Panc1 (cell line): ENCODE results near the gene EIF3L. TPM values are rescaled to one million over a fixed set of nuclear protein-coding genes. Genes with fewer than 3 reads are reported as not detected.

Source experiments
- ATAC-seq: fragments of 200-7000 bp; cut with Tn5 transposase; 2 replicates; pipeline ENCODE4 v1.9.1; 2020; ENCODE audit warnings: mild to moderate bottlenecking, moderate library complexity
- BruUV-seq: library from RNA; stranded (reverse); fragments of 400-500 nt; replicated peaks from 2 replicates; lab custom pipeline; 2021; lab: Mats Ljungman, UMichigan
- CTCF ChIA-PET: fragments of 300-600 bp; sonication (Branson Sonifier 250); formaldehyde crosslinking; loops from one replicate; lab custom pipeline; 2022; ENCODE audit warnings: antibody characterized with exemption; lab: Charles Lee
- POLR2A ChIA-PET: fragments of 300-600 bp; sonication (Branson Sonifier 250); formaldehyde crosslinking; loops from one replicate; lab custom pipeline; 2022; ENCODE audit warnings: antibody characterized with exemption; lab: Charles Lee
- DNase-seq: peaks from one replicate; pipeline ENCODE4 v3.0.0-alpha.2; 2010; ENCODE audit warnings: low read depth, low spot score
- H3K27ac ChIP-seq: 2 replicates; pipeline ENCODE4 v1.5.1; 2011; ENCODE audit warnings: mild to moderate bottlenecking, low read length, inconsistent platforms
- H3K27me3 ChIP-seq: fragments of 200-500 bp; sonication (Bioruptor generic); 2 replicates; pipeline ENCODE4 v1.6.0; 2014; ENCODE audit warnings: low read length, inconsistent platforms; ENCODE audit not compliant: control insufficient read depth, insufficient read depth
- H3K36me3 ChIP-seq: fragments of 200-500 bp; sonication (Bioruptor generic); 2 replicates; pipeline ENCODE4 v1.5.1; 2014; ENCODE audit warnings: inconsistent platforms, mild to moderate bottlenecking, low read length, moderate library complexity; ENCODE audit not compliant: control insufficient read depth, insufficient read depth
- H3K4me1 ChIP-seq: 2 replicates; pipeline ENCODE4 v1.5.1; 2011; ENCODE audit warnings: inconsistent platforms, mild to moderate bottlenecking, low read length, moderate library complexity; ENCODE audit not compliant: control insufficient read depth, insufficient read depth
- H3K4me3 ChIP-seq, 2 experiments: 2 replicates each; pipeline ENCODE4 v1.5.1; 2011 to 2012; ENCODE audit warnings: low read depth in 2 of 2, low read length in 2 of 2, mild to moderate bottlenecking in 2 of 2, inconsistent platforms in 1 of 2, moderate library complexity in 1 of 2
- H3K9me3 ChIP-seq: fragments of 200-500 bp; sonication (Bioruptor generic); 2 replicates; pipeline ENCODE4 v1.5.1; 2014; ENCODE audit warnings: low read depth, mild to moderate bottlenecking, inconsistent platforms, low read length, moderate library complexity; ENCODE audit not compliant: control insufficient read depth, insufficient read depth
- CTCF ChIP-seq: fragments of 450-650 bp; IDR thresholded peaks from 2 replicates; pipeline ENCODE4 v1.5.1; 2017; ENCODE audit warnings: mild to moderate bottlenecking
- POLR2AphosphoS5 ChIP-seq: IDR thresholded peaks from 2 replicates; pipeline ENCODE4 v1.6.1; 2012; ENCODE audit warnings: mild to moderate bottlenecking, low read depth, low read length, moderate library complexity
- REST ChIP-seq, 2 experiments: IDR thresholded peaks; 2 replicates each; pipeline ENCODE4 v1.6.1; 2011 to 2012; ENCODE audit warnings: low read depth in 2 of 2, control low read depth in 1 of 2, low read length in 1 of 2, mild to moderate bottlenecking in 1 of 2, moderate library complexity in 1 of 2; ENCODE audit not compliant: insufficient read depth in 1 of 2
- SIN3A ChIP-seq: IDR thresholded peaks from 2 replicates; pipeline ENCODE4 v1.6.1; 2012; ENCODE audit warnings: low read depth, mild to moderate bottlenecking, low read length, moderate library complexity, borderline replicate concordance; ENCODE audit not compliant: insufficient read depth
- TCF7L2 ChIP-seq: IDR thresholded peaks from 2 replicates; pipeline ENCODE4 v1.6.1; 2011; ENCODE audit warnings: mild to moderate bottlenecking, low read depth, low read length, inconsistent platforms
- in situ Hi-C: cut with HindIII; loops from 2 replicates; pipeline ENCODE4 v1.10.0; 2016; ENCODE audit warnings: low sequenced_read_pairs, low pct_unique_long_range_greater_than_20kb
- intact Hi-C: fragments of 100-400 bp; cut with micrococcal nuclease; formaldehyde crosslinking; loops from one replicate; pipeline ENCODE4 v1.10.0; 2022; ENCODE audit not compliant: unreplicated experiment
- total RNA-seq: library from RNA; stranded (reverse); gene quantifications from one replicate; pipeline ENCODE4 v1.2.1, GENCODE V29; 2021; ENCODE audit not compliant: unreplicated experiment

The EIF3L gene
- total RNA-seq, 1 experiment from 2014 or later: 211 TPM

- in situ Hi-C loops (no loop called here), intact Hi-C loops (no loop called here)
- ATAC-seq: no peak
- CTCF ChIA-PET: no interaction called here
- Histone ChIP-seq H3K9me3 (no peaks in the 10 kb centered on the region), H3K4me1 (no peaks in the 10 kb centered on the region), H3K27me3 (no peaks in the 10 kb centered on the region), H3K36me3 (no peaks in the 10 kb centered on the region), H3K4me3 (no peak overlapping the region), H3K27ac (no peak overlapping the region)
- TF ChIP-seq CTCF: no peak
- no peak for TF ChIP-seq POLR2AphosphoS5
- no peak for TF ChIP-seq SIN3A
- TF ChIP-seq REST (IDR thresholded peaks at IDR 0.05; ENCODE audit: insufficient read depth in 1 of 2, low read depth in 2 of 2, low read length in 1 of 2): no peak
- TF ChIP-seq TCF7L2: no peak
- POLR2A ChIA-PET: interaction anchor here (0.5 kb wide), 1 partner anchor 92 kb away, joined by 3 read pairs; no protein-coding TSS in a partner anchor
- no TSS peak for BruUV-seq
- DNase-seq: no peak
Measured at GRCh38 chr22:37812869-37813678, 36.1 kb upstream of the EIF3L start.

GRCh38 chr22:37815593-37815992 is 33.6 kb upstream of the EIF3L start:
- H3K4me1 ChIP-seq: no peaks in the 10 kb centered on the region
- CTCF ChIA-PET: no interaction called here
- POLR2A ChIA-PET: no interaction called here
- no peak for DNase-seq
- TF ChIP-seq TCF7L2 (no peak), POLR2AphosphoS5 (no peak), SIN3A (no peak), REST (IDR thresholded peaks at IDR 0.05; ENCODE audit: insufficient read depth in 1 of 2, low read depth in 2 of 2, low read length in 1 of 2) (no peak), CTCF (no peak)
- no peak for ATAC-seq
- no peaks in the 10 kb centered on the region for H3K36me3 ChIP-seq
- in situ Hi-C loops: no loop called here
- H3K4me3 ChIP-seq: no peak overlapping the region
- no TSS peak for BruUV-seq
- no peaks in the 10 kb centered on the region for H3K9me3 ChIP-seq
- intact Hi-C loops: loop anchor here (5.0 kb wide), 1 partner anchor 47 kb away; no protein-coding TSS in a partner anchor
- no peaks in the 10 kb centered on the region for H3K27me3 ChIP-seq
- H3K27ac ChIP-seq: no peak overlapping the region
